Cardiac fibroblast (primary cell): ENCODE measurements around the gene STK32A.

Experiments
- DNase-seq, 2 donors: peaks; one replicate each; pipeline versions ENCODE4 v3.0.0 to v3.0.0-alpha.2; 2010; ENCODE audit warnings: low read depth in 2 of 2
- H3K4me3 ChIP-seq, 2 donors: replicated peaks in 1 of 2; 1 replicate in 1 of 2; 2 replicates in 1 of 2; pipeline ENCODE4 v1.5.1; 2011; ENCODE audit warnings: low read depth in 2 of 2, low read length in 2 of 2, mild to moderate bottlenecking in 2 of 2, moderate library complexity in 1 of 2
- CTCF ChIP-seq: IDR thresholded peaks from one replicate; pipeline ENCODE4 v1.5.1; 2011; ENCODE audit warnings: low read depth, mild to moderate bottlenecking, low read length, inconsistent platforms

Gene STK32A

GRCh38 chr5:147404706-147405105 is 169.9 kb downstream of the STK32A start:
- no peak overlapping the region for H3K4me3 ChIP-seq
- no peak for TF ChIP-seq CTCF
- DNase-seq = no peak

GRCh38 chr5:147406636-147407035 is 171.8 kb downstream of the STK32A start:
- DNase-seq = no peak
- H3K4me3 ChIP-seq = no peak overlapping the region
- TF ChIP-seq CTCF = no peak

GRCh38 chr5:147407094-147407681 is 172.4 kb downstream of the STK32A start:
- DNase-seq = peak; percentile 39 to 75
- H3K4me3 ChIP-seq = no peak overlapping the region
- TF ChIP-seq CTCF = no peak

GRCh38 chr5:147408980-147409379 is 174.2 kb downstream of the STK32A start:
- no peak overlapping the region for H3K4me3 ChIP-seq
- TF ChIP-seq CTCF = no peak
- no peak for DNase-seq

- no peak for TF ChIP-seq CTCF
- peak in 1 of 2 donors; percentile 45 for DNase-seq
- H3K4me3 ChIP-seq = no peak overlapping the region
Observed at GRCh38 chr5:147410496-147411358, 175.9 kb downstream of the STK32A start.

- H3K4me3 ChIP-seq = no peak overlapping the region
- peak in 1 of 2 donors; percentile 76 for DNase-seq
- TF ChIP-seq CTCF = no peak
Observed at GRCh38 chr5:147411359-147412319, 176.8 kb downstream of the STK32A start.
